ENCODE data around the gene LPP. TPM values are rescaled to one million over a fixed set of nuclear protein-coding genes. Genes with fewer than 3 reads are reported as not detected.

LPP gene
- total RNA-seq, 1 donor from 2014 or later: 93.9 TPM

DNA sequence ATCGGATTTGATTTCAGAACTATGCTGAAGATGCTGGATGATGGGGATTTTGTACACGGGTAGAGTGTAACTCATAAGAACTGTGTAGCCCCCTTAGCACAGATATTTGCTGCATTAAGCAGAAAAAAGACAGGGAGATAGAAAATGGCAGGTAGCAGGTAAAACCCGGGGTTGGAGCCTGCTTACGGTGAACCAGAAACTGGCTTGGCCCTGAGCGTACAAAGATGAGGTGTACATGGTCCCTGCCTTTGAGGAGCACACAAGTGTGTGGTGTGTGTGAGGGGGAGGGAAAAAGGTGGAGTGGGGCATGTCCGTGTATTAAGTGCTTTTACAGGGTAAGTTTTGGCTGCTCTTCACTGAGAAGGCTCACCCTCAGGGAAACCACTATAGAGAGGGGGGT is 3.5 kb downstream of the LPP start:
- no peak for DNase-seq (ENCODE audit: low read depth)
- TF ChIP-seq, protein P1, sequence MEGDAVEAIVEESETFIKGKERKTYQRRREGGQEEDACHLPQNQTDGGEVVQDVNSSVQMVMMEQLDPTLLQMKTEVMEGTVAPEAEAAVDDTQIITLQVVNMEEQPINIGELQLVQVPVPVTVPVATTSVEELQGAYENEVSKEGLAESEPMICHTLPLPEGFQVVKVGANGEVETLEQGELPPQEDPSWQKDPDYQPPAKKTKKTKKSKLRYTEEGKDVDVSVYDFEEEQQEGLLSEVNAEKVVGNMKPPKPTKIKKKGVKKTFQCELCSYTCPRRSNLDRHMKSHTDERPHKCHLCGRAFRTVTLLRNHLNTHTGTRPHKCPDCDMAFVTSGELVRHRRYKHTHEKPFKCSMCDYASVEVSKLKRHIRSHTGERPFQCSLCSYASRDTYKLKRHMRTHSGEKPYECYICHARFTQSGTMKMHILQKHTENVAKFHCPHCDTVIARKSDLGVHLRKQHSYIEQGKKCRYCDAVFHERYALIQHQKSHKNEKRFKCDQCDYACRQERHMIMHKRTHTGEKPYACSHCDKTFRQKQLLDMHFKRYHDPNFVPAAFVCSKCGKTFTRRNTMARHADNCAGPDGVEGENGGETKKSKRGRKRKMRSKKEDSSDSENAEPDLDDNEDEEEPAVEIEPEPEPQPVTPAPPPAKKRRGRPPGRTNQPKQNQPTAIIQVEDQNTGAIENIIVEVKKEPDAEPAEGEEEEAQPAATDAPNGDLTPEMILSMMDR (conservative IDR thresholded peaks at IDR 0.05; ENCODE audit: low read depth, low read length): no peak
- no peak overlapping the region for H3K4me3 ChIP-seq (ENCODE audit: low read depth, low read length)

DNA sequence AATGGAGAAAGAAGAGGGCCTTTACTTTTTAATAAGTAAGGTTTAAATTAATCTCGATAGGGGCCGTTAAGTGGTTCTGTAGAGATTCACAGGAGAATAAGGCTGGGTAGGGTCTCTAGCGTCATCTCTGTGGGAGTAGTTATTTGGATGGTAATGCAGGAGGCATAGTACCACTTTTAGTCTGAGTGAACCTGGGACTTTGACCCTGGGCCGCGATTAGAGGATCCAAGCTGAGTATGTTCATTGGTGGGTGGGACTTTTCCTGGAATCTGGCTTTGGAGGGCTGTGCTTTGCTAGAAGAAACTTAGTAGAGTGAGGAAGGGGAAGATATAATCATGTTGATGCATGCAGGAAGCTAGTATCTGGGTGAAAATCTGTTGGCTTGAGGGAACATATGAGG is 4.0 kb downstream of the LPP start:
- no peak overlapping the region for H3K4me3 ChIP-seq (ENCODE audit: low read depth, low read length)
- DNase-seq (ENCODE audit: low read depth): no peak
- TF ChIP-seq, protein P1 (conservative IDR thresholded peaks at IDR 0.05; ENCODE audit: low read depth, low read length): no peak

DNA sequence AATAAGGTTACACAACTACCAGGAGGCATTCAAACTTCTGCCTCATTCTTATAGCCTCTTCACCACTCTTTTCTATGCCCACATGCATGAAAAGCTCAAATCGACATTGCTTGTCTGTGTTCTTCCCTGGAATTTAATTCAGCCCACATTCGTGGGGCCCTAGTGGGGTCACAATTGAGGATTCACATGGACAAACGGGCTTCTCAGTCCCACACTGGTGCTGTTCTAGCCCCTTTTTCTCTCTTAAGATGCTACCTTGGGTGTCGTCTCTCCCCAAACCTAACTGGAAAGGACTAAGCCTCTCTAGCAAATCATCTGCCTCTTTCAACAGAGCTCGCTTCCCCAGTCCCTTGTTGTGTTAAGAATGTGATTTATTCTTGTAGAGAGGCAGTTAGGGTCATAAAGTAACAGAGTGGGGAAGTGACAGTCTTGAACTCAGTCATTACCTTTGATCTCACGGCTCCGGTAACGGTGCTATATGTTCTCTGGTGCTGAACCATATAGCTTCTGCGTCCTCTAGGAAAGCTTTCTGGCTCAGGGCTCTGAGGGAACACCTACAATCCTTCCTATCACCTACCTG is 4.9 kb downstream of the LPP start:
- TF ChIP-seq, protein P1 (conservative IDR thresholded peaks at IDR 0.05; ENCODE audit: low read depth, low read length): no peak
- H3K4me3 ChIP-seq (ENCODE audit: low read depth, low read length): no peak overlapping the region
- no peak for DNase-seq (ENCODE audit: low read depth)

DNA sequence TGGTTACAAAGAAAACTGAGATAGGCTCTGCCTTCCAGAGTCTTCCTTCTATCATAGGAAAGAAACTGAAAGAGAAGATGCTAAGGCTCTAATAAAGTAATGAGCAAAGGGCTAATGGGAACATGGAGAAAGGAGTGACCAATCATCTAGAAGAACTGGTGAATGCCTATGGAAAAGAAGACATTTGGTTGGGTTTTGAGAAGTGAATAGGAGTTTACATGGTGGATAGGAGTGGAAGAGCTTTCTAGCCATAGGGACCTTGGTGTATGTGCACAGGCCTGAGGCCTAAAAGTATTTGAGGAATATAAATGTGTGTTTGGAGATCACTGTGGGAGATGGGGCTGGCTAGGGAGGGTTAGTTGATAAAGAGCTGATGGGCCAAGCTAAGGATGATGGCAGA is 6.8 kb downstream of the LPP start:
- H3K4me3 ChIP-seq (ENCODE audit: low read depth, low read length): no peak overlapping the region
- TF ChIP-seq, protein P1 (conservative IDR thresholded peaks at IDR 0.05; ENCODE audit: low read depth, low read length): no peak
- DNase-seq (ENCODE audit: low read depth): no peak

DNA sequence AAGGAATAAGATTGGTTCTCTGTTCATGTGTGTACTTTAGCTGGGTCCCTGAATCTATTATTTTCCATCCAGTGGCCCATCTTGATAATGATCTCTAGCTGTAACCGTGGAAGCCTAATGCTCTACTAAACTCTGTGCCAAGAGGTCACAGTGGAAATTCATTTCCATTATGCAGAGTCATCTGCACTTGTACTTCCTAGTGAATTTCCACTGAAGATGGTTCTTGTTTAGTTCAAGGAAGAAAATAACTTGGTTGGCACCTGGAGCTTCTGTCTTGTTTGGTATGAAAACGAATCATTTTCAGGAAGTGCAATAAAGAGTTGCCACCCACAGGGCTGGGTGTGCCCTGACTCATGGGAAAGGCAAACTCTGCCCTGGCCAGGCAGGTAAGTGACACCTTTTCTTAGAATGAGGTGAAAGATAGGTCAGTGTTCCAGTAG is 10.3 kb downstream of the LPP start:
- TF ChIP-seq, protein P1 (conservative IDR thresholded peaks at IDR 0.05; ENCODE audit: low read depth, low read length): no peak
- no peak overlapping the region for H3K4me3 ChIP-seq (ENCODE audit: low read depth, low read length)
- DNase-seq (ENCODE audit: low read depth): no peak

DNA sequence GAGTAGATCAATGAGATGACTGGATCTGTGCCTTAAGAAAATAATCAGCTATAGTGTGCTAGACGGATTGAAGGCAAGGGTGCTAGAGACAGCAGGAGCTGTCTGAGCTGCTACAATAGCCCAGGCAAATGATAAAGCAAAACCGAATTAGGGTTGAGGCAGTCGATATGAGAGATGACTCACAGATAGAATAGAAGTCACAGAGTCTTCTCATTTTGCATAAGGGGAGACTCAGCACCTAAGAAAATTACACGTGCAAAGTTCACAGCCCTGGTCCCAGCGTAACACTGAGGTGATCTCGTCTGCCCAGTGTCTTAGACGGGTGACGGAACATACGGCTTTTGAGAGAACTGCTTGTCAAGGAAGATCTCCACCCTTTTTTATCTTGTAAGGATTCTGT is 11.6 kb downstream of the LPP start:
- TF ChIP-seq, protein P1 (conservative IDR thresholded peaks at IDR 0.05; ENCODE audit: low read depth, low read length): no peak
- no peak for DNase-seq (ENCODE audit: low read depth)
- peak overlapping the region; percentile 9 for H3K4me3 ChIP-seq (ENCODE audit: low read depth, low read length)

DNA sequence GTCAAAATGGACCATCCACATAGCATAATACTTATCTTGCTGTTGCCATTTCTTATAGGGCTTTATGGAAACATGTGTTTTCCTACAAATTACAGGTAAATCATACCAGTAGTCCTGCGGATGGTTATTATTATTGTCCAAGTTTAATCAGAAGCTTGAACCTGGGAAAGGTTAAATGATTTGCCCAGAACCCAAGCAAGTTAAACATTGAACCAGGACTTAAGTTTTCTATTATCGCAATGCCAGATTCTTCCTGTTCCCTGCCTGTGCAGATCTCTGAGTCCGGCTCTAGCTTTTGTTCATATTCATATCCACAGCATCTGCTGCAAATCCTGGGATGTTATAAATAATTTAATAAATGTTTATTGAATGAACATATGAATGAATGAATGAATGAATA is 12.5 kb downstream of the LPP start:
- TF ChIP-seq, protein P1 (conservative IDR thresholded peaks at IDR 0.05; ENCODE audit: low read depth, low read length): no peak
- no peak for DNase-seq (ENCODE audit: low read depth)
- peak overlapping the region; percentile 9 for H3K4me3 ChIP-seq (ENCODE audit: low read depth, low read length)
